Measurements from ENCODE around the gene SERF2. TPM values are rescaled to one million over a fixed set of nuclear protein-coding genes. Genes with fewer than 3 reads are reported as not detected.
A peak's percentile ranks its signal among the peaks of the same experiment; 100 is the strongest.
"Not testable (repeated sequence)": the region's sequence is repeated elsewhere in the genome, so short reads cannot be mapped to it uniquely, and the experiment has no call there.

Gene SERF2
- total and polyA plus RNA-seq, 10 of the 15 experiments (the other 5 are each of a cell fraction or from before 2014, with no cell fraction given): 464 to 4,159 (median 1,014) TPM

DNA sequence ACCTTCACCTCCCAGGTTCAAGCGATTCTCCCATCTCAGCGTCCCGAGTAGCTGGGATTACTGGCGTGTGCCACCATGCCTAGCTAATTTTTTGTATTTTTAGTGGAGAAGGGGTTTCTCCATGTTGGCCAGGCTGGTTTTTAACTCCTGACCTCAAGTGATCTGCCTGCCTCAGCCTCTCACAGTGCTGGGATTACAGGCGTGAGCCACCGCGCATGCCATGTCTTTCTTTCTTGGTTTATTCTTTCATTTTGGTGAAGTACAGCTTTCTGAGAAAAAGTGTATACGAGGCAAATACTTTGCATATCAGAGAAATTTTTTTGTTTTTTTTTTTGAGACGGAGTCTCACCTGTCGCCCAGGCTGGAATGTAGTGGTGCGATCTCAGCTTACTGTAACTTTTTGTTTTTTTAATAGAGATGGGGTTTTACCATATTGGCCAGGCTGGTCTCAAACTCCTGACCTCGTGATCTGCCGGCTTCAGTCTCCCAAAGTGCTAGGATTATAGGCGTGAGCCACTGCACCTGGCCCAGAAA, 39.5 kb downstream of the SERF2 start:
- H3K27ac ChIP-seq (ENCODE audit: control insufficient read depth, insufficient read depth); BruUV-seq (replicated peaks); H4K20me1 ChIP-seq (ENCODE audit: control insufficient read depth, insufficient read depth); intact Hi-C loops (cut with micrococcal nuclease; ENCODE audit: unreplicated experiment); H2AFZ ChIP-seq (ENCODE audit: control insufficient read depth, low read depth, low read length); H3K36me3 ChIP-seq (ENCODE audit: control insufficient read depth in 2 of 2, insufficient read depth in 2 of 2, low read length in 1 of 2); H3K9ac ChIP-seq (ENCODE audit: control insufficient read depth, insufficient read depth, low read length); in situ Hi-C loops (cut with MboI); FAIRE-seq; H3K4me1 ChIP-seq (ENCODE audit: control insufficient read depth, insufficient read depth, low read length); ATAC-seq; H3K9me3 ChIP-seq (replicated peaks; ENCODE audit: control insufficient read depth, insufficient read depth, low read length); DNase-seq (ENCODE audit: low read depth, low spot score); H3K27me3 ChIP-seq (replicated peaks in 1 of 2; ENCODE audit: control insufficient read depth in 2 of 2, insufficient read depth in 2 of 2, low read length in 1 of 2): not testable (repeated sequence)
- peak overlapping the region; percentile 13; the same call in 1 of the 2 replicates for H3K4me3 ChIP-seq
- peaks cover 59% of the 10 kb centered on the region for H3K79me2 ChIP-seq (ENCODE audit: control insufficient read depth, insufficient read depth, low read length)
- 92% methylated on average over 14 of the region's 14 CpGs for WGBS (ENCODE audit: insufficient coverage, insufficient replicate concordance, low lambda C conversion rate, missing lambda C conversion rate)
- H3K4me2 ChIP-seq (ENCODE audit: control insufficient read depth, insufficient read depth): peak overlapping the region; percentile 69
- CTCF ChIA-PET: interaction anchor here (0.7 to 1.4 kb wide), 6 partner anchors 31 to 838 kb away, joined by 3 to 6 read pairs (median 3); partner anchors contain the start of genes ELL3, HYPK and SERINC4
- POLR2A ChIA-PET: interaction anchor here (0.7 to 2.4 kb wide), 10 partner anchors 9 to 465 kb away, joined by 3 to 10 read pairs (median 4); partner anchors contain the start of genes HYPK and SERINC4
- TF ChIP-seq, protein P1, sequence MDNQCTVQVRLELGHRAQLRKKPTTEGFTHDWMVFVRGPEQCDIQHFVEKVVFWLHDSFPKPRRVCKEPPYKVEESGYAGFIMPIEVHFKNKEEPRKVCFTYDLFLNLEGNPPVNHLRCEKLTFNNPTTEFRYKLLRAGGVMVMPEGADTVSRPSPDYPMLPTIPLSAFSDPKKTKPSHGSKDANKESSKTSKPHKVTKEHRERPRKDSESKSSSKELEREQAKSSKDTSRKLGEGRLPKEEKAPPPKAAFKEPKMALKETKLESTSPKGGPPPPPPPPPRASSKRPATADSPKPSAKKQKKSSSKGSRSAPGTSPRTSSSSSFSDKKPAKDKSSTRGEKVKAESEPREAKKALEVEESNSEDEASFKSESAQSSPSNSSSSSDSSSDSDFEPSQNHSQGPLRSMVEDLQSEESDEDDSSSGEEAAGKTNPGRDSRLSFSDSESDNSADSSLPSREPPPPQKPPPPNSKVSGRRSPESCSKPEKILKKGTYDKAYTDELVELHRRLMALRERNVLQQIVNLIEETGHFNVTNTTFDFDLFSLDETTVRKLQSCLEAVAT (IDR thresholded peaks at IDR 0.05): peak; percentile 97
- RAD21 ChIA-PET (ENCODE audit: unreplicated experiment): interaction anchor here (0.8 to 3.2 kb wide), 6 partner anchors 16 to 55 kb away, joined by 4 to 17 read pairs (median 6); partner anchors contain the start of gene ELL3
- SMC1A ChIA-PET (ENCODE audit: uncharacterized antibody, unreplicated experiment): interaction anchor here (0.7 to 2.8 kb wide), 10 partner anchors 22 to 116 kb away, joined by 3 to 13 read pairs (median 4); partner anchors contain the start of genes ELL3, HYPK and SERINC4

DNA sequence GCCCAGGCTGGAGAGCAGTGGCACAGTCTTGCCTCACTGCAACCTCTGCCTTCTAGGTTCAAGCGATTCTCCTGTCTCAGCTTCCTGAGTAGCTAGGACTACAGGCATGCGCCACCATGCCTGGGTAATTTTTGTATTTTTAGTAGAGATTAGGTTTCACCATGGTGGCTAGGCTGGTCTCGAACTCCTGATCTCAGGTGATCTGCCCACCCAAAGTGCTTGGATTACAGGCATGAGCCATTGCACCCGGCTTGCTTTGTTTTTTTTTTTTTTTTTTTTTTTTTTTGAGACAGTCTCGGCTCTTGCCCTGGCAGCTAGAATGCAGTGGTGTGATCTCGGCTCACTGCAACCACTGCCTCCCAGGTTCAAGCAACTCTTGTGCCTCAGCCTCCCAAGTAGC, 40.4 kb downstream of the SERF2 start:
- ChIA-PET RAD21 (ENCODE audit: unreplicated experiment) (interaction anchor here (0.5 to 3.2 kb wide), 7 partner anchors 8 to 73 kb away, joined by 3 to 17 read pairs (median 6); partner anchors contain the start of gene ELL3), POLR2A (interaction anchor here (0.5 to 2.4 kb wide), 7 partner anchors 11 to 816 kb away, joined by 3 to 10 read pairs (median 6); partner anchors contain the start of genes HYPK and SERINC4), SMC1A (ENCODE audit: uncharacterized antibody, unreplicated experiment) (interaction anchor here (1.0 to 2.8 kb wide), 5 partner anchors 12 to 56 kb away, joined by 3 to 13 read pairs (median 4); partner anchors contain the start of genes ELL3 and SERF2), CTCF (interaction anchor here (1.0 to 1.5 kb wide), 5 partner anchors 8 to 40 kb away, joined by 3 to 6 read pairs (median 3); partner anchors contain the start of genes HYPK, MFAP1 and SERINC4)
- H3K79me2 ChIP-seq (ENCODE audit: control insufficient read depth, insufficient read depth, low read length): peaks cover 50% of the 10 kb centered on the region
- H3K4me1 ChIP-seq (ENCODE audit: control insufficient read depth, insufficient read depth, low read length); H2AFZ ChIP-seq (ENCODE audit: control insufficient read depth, low read depth, low read length); BruUV-seq (replicated peaks); DNase-seq (ENCODE audit: low read depth, low spot score); intact Hi-C loops (cut with micrococcal nuclease; ENCODE audit: unreplicated experiment); in situ Hi-C loops (cut with MboI); H3K9ac ChIP-seq (ENCODE audit: control insufficient read depth, insufficient read depth, low read length); H3K27me3 ChIP-seq (replicated peaks in 1 of 2; ENCODE audit: control insufficient read depth in 2 of 2, insufficient read depth in 2 of 2, low read length in 1 of 2); H3K9me3 ChIP-seq (replicated peaks; ENCODE audit: control insufficient read depth, insufficient read depth, low read length); H3K36me3 ChIP-seq (ENCODE audit: control insufficient read depth in 2 of 2, insufficient read depth in 2 of 2, low read length in 1 of 2); H4K20me1 ChIP-seq (ENCODE audit: control insufficient read depth, insufficient read depth); FAIRE-seq; ATAC-seq; H3K4me3 ChIP-seq; H3K27ac ChIP-seq (ENCODE audit: control insufficient read depth, insufficient read depth); H3K4me2 ChIP-seq (ENCODE audit: control insufficient read depth, insufficient read depth): not testable (repeated sequence)
- 79% methylated on average over 5 of the region's 6 CpGs for WGBS (ENCODE audit: insufficient coverage, insufficient replicate concordance, low lambda C conversion rate, missing lambda C conversion rate)
